ENCODE data around the gene DPYSL5.

DNA sequence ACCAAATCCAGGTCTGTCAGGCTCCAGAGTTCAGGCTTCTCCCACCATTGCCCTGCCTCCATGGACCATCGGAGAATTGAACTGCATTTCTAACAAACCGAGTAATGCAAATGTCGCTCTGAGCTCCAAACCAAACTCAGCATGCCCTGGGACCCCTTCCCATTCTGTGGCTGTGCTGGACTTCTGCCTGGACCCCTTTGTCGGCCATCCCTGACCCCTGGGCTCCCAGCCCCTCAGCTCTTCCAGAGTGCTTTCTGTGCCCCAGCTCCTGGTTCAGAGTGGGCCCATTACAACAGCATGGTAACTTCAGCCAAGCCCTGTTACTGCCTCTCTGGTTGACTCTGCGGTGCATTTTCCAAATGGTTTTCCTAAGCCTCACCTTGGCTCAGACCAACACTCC, 67.4 kb downstream of the DPYSL5 start:
- TF ChIP-seq, protein P1, sequence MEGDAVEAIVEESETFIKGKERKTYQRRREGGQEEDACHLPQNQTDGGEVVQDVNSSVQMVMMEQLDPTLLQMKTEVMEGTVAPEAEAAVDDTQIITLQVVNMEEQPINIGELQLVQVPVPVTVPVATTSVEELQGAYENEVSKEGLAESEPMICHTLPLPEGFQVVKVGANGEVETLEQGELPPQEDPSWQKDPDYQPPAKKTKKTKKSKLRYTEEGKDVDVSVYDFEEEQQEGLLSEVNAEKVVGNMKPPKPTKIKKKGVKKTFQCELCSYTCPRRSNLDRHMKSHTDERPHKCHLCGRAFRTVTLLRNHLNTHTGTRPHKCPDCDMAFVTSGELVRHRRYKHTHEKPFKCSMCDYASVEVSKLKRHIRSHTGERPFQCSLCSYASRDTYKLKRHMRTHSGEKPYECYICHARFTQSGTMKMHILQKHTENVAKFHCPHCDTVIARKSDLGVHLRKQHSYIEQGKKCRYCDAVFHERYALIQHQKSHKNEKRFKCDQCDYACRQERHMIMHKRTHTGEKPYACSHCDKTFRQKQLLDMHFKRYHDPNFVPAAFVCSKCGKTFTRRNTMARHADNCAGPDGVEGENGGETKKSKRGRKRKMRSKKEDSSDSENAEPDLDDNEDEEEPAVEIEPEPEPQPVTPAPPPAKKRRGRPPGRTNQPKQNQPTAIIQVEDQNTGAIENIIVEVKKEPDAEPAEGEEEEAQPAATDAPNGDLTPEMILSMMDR (IDR thresholded peaks at IDR 0.05), result no peak
- no peak for TF ChIP-seq POLR2AphosphoS5 (IDR thresholded peaks at IDR 0.05)
